Esophagus squamous epithelium (tissue), 5 donors: Measurements from ENCODE around the gene MAN2A2. TPM values are rescaled to one million over a fixed set of nuclear protein-coding genes. Genes with fewer than 3 reads are reported as not detected.

Source experiments
- DNase-seq: peaks from one replicate; lab custom pipeline; 2025; lab: John Stamatoyannopoulos, UW
- H3K27ac ChIP-seq, 4 donors: fragments of 200-600 bp; sonication (generic); one replicate each; pipeline ENCODE4 v1.5.1; 2016 to 2019; ENCODE audit warnings: mild to moderate bottlenecking in 1 of 4
- H3K27me3 ChIP-seq, 4 donors: fragments of 200-600 bp; sonication (generic); 1 replicate in 3 of 4; 2 replicates in 1 of 4; pipeline versions ENCODE4 v1.5.1 to v1.6.0; 2017 to 2021; ENCODE audit warnings: antibody characterized with exemption in 1 of 4
- H3K36me3 ChIP-seq, 3 donors: fragments of 200-600 bp; sonication (generic); one replicate each; pipeline ENCODE4 v1.5.1; 2016 to 2019
- H3K4me1 ChIP-seq, 3 donors: fragments of 200-600 bp; sonication (generic); one replicate each; pipeline ENCODE4 v1.5.1; 2017 to 2019
- H3K4me3 ChIP-seq, 4 donors: fragments of 200-600 bp; sonication (generic); 1 replicate in 3 of 4; 2 replicates in 1 of 4; pipeline ENCODE4 v1.5.1; 2016 to 2019; ENCODE audit warnings: mild to moderate bottlenecking in 2 of 4, moderate library complexity in 1 of 4
- H3K9me3 ChIP-seq, 3 donors: fragments of 200-600 bp; sonication (generic); one replicate each; pipeline ENCODE4 v1.5.1; 2016 to 2019
- POLR2A ChIP-seq, 4 donors: fragments of 450-650 bp; IDR thresholded peaks; one replicate each; pipeline ENCODE4 v1.6.1; 2017; ENCODE audit warnings: antibody characterized with exemption in 4 of 4, mild to moderate bottlenecking in 4 of 4, moderate library complexity in 3 of 4
- WGBS, 2 donors: methylation state at CpG; one replicate each; pipeline ENCODE4 v1.1.5; 2018; 5-methylcytosine and 5-hydroxymethylcytosine counted together
- intact Hi-C: fragments of 100-400 bp; cut with DNase I; formaldehyde crosslinking; loops from one replicate; pipeline ENCODE4 v1.15.0; 2022
- total RNA-seq, 4 donors: library from RNA; depleted of rRNA; stranded (reverse); fragments of >200 nt; gene quantifications; one replicate each; pipeline ENCODE4 v1.1.0, GENCODE V29; 2016
- TF ChIP-seq, protein P1 (sequence below), 6 experiments: fragments of 450-650 bp in 4 of 6; fragments of 200-600 bp in 2 of 6; sonication (generic) in 2 of 6; IDR thresholded peaks; one replicate each; pipeline ENCODE4 v1.5.1; 2016 to 2019; ENCODE audit warnings: antibody characterized with exemption in 6 of 6, mild to moderate bottlenecking in 4 of 6, moderate library complexity in 4 of 6
- donor health status: DM: yes; HTN: yes; CAD: no.

MAN2A2 gene
- total RNA-seq, 4 donors from 2014 or later, result 9.9 to 25.2 (median 12.1) TPM

GRCh38 chr15:90859234-90860131 lies 43.6 kb upstream of the MAN2A2 start:
- TF ChIP-seq, protein P1, sequence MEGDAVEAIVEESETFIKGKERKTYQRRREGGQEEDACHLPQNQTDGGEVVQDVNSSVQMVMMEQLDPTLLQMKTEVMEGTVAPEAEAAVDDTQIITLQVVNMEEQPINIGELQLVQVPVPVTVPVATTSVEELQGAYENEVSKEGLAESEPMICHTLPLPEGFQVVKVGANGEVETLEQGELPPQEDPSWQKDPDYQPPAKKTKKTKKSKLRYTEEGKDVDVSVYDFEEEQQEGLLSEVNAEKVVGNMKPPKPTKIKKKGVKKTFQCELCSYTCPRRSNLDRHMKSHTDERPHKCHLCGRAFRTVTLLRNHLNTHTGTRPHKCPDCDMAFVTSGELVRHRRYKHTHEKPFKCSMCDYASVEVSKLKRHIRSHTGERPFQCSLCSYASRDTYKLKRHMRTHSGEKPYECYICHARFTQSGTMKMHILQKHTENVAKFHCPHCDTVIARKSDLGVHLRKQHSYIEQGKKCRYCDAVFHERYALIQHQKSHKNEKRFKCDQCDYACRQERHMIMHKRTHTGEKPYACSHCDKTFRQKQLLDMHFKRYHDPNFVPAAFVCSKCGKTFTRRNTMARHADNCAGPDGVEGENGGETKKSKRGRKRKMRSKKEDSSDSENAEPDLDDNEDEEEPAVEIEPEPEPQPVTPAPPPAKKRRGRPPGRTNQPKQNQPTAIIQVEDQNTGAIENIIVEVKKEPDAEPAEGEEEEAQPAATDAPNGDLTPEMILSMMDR (IDR thresholded peaks at IDR 0.05), result no peak
- DNase-seq, result no peak
- H3K4me1 ChIP-seq, result peaks cover 8 to 37% (median 19%) of the 10 kb centered on the region in 3 donors
- H3K27ac ChIP-seq, result no peak overlapping the region
- no peaks in the 10 kb centered on the region for H3K36me3 ChIP-seq
- H3K27me3 ChIP-seq, result peaks cover 0 to 44% (median 0%) of the 10 kb centered on the region in 4 donors
- 54 to 74% methylated on average over 7 to 8 of the region's 10 CpGs for WGBS, 2 donors
- no peak overlapping the region for H3K4me3 ChIP-seq
- no peaks in the 10 kb centered on the region for H3K9me3 ChIP-seq
- intact Hi-C loops, result no loop called here

DNA sequence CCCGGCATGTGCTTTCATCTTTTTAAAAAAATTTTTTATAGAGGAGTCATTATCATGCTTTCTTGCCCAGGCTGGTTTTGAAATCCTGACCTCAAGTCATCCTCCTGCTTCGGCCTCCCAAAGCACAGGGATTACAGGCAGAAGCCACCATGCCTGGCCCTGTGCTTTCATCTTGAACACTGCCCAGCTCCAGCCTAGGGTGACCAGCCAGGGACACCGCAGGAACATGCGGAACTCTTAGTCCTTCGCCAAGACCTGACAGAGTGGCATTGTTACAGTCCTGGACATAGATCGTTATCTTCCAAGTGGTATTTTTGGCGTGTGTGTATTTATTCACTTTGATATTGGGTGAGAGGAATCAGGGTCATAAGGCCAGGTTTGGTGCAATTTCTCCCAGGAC lies 42.7 kb upstream of the MAN2A2 start:
- Histone ChIP-seq H3K27ac (peak overlapping the region in 1 of 4 donors; percentile 44), H3K27me3 (peaks cover 0 to 36% (median 0%) of the 10 kb centered on the region in 4 donors), H3K4me3 (no peak overlapping the region), H3K4me1 (peaks cover 8 to 46% (median 23%) of the 10 kb centered on the region in 3 donors), H3K36me3 (no peaks in the 10 kb centered on the region), H3K9me3 (no peaks in the 10 kb centered on the region)
- DNase-seq, result no peak
- intact Hi-C loops, result no loop called here
- TF ChIP-seq, protein P1 (IDR thresholded peaks at IDR 0.05), result no peak
- TF ChIP-seq POLR2A (IDR thresholded peaks at IDR 0.05), result no peak
- WGBS, 2 donors, result 63 to 65% methylated on average over 7 of the region's 7 CpGs

DNA sequence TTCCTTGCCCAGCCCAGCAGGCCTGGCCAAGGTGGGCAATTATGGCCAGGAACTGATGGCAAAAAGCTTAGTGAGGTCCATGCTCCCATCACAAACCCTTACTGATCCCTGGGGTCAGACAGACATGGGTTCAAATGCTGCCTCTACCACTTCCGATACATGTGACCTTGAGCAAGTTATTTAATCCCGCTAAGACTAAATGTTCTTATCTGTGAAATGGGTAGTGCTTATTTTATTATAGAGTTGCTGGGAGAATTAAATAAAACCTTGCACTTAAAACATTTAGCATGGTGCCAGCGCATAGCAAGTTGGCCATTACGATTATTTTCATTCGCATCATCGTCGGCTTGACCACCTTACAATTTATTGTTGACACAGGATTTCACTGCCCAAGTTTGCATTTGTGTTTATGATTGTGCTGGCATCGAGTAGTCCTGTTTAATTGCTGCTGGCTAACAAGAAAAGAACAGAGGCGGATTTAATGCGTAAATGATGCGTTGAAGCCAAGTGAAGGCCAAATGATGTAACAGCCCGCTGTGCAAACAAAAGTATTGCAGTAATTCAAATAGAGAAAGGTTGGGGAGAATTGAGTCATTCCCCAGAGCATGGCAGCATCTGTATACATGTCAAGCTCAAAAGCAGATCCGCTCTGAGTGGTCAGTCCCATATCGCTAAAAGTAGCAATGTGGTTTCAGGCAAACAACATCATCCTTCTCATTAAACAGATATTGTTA lies 42.0 kb upstream of the MAN2A2 start:
- Histone ChIP-seq H3K36me3 (no peaks in the 10 kb centered on the region), H3K4me1 (peaks cover 11 to 52% (median 25%) of the 10 kb centered on the region in 3 donors), H3K4me3 (no peak overlapping the region), H3K27ac (peak overlapping the region in 1 of 4 donors; percentile 44), H3K27me3 (peaks cover 0 to 30% (median 0%) of the 10 kb centered on the region in 4 donors), H3K9me3 (no peaks in the 10 kb centered on the region)
- DNase-seq, result no peak
- WGBS, 2 donors, result 27 to 51% methylated on average over 14 of the region's 14 CpGs
- TF ChIP-seq, protein P1 (IDR thresholded peaks at IDR 0.05), result no peak
- TF ChIP-seq POLR2A (IDR thresholded peaks at IDR 0.05), result no peak
- intact Hi-C loops, result no loop called here

GRCh38 chr15:90862487-90862886 lies 40.6 kb upstream of the MAN2A2 start:
- H3K4me1 ChIP-seq, result peaks cover 16 to 66% (median 35%) of the 10 kb centered on the region in 3 donors
- H3K27me3 ChIP-seq, result peaks cover 0 to 24% (median 0%) of the 10 kb centered on the region in 4 donors
- intact Hi-C loops, result no loop called here
- H3K4me3 ChIP-seq, result no peak overlapping the region
- TF ChIP-seq, protein P1 (IDR thresholded peaks at IDR 0.05), result no peak
- no peak for TF ChIP-seq POLR2A (IDR thresholded peaks at IDR 0.05)
- H3K36me3 ChIP-seq, result no peaks in the 10 kb centered on the region
- WGBS, 2 donors, result 90 to 92% methylated on average over 6 of the region's 6 CpGs
- no peaks in the 10 kb centered on the region for H3K9me3 ChIP-seq
- DNase-seq, result no peak
- H3K27ac ChIP-seq, result peak overlapping the region in 1 of 4 donors; percentile 52
